ENCODE results near the gene SMIM26. TPM values are rescaled to one million over a fixed set of nuclear protein-coding genes. Genes with fewer than 3 reads are reported as not detected.

SMIM26 gene
- total and polyA plus RNA-seq, 9 of the 15 experiments (the other 6 are each of a cell fraction or from before 2014, with no cell fraction given) = 46.9 to 186 (median 86.5) TPM

GRCh38 chr20:18524646-18525045, 42.6 kb upstream of the SMIM26 start:
- intact Hi-C loops (cut with micrococcal nuclease) (no loop called here), in situ Hi-C loops (cut with MboI) (no loop called here)
- H4K20me1 ChIP-seq (replicated peaks; ENCODE audit: control insufficient read depth, insufficient read depth, low read length) = no peaks in the 10 kb centered on the region
- ATAC-seq (no peak), FAIRE-seq (no peak), DNase-seq (ENCODE audit: extremely low read depth in 1 of 4, low spot score in 3 of 4) (no peak)
- H3K4me3 ChIP-seq = no peak overlapping the region
- 100% methylated on average over 1 of the region's 1 CpG for WGBS (ENCODE audit: insufficient coverage, low coverage, missing lambda C conversion rate)
- no peak overlapping the region for H2AFZ ChIP-seq (ENCODE audit: low read depth, low read length)
- H3K27me3 ChIP-seq (ENCODE audit: control insufficient read depth in 2 of 2, insufficient read depth in 2 of 2, low read length in 2 of 2) = no peaks in the 10 kb centered on the region
- ChIA-PET CTCF (ENCODE audit: low intra/inter-chr PET ratio) (no interaction called here), POLR2A (interaction anchor here (0.7 kb wide), 1 partner anchor 9 kb away, joined by 3 read pairs; no protein-coding TSS in a partner anchor)
- H3K79me2 ChIP-seq (ENCODE audit: control insufficient read depth, insufficient read depth, low read length) = no peaks in the 10 kb centered on the region
- peaks cover 48% of the 10 kb centered on the region for H3K36me3 ChIP-seq (ENCODE audit: control insufficient read depth, insufficient read depth, low read length)
- H3K9me1 ChIP-seq (ENCODE audit: control insufficient read depth, insufficient read depth, low read length) = no peaks in the 10 kb centered on the region
- H3K9ac ChIP-seq (ENCODE audit: insufficient read depth in 1 of 2, low read depth in 2 of 2, low read length in 2 of 2) = no peak overlapping the region
- no TSS peak for BruUV-seq (replicated peaks)
- no peaks in the 10 kb centered on the region for H3K4me1 ChIP-seq (replicated peaks in 1 of 2; ENCODE audit: control insufficient read depth in 2 of 2, insufficient read depth in 2 of 2, low read length in 2 of 2)
- TF ChIP-seq HCFC1 (IDR thresholded peaks at IDR 0.05; ENCODE audit: low read depth, low read length) (no peak), SNRNP70 (optimal IDR thresholded peaks at IDR 0.05; ENCODE audit: low read depth, low read length) (no peak), CBX8 (IDR thresholded peaks at IDR 0.05; ENCODE audit: borderline replicate concordance, extremely low read depth, low read depth, low read length, poor library complexity, severe bottlenecking) (no peak), HSF4 (CRISPR knock-in tag; IDR thresholded peaks at IDR 0.05; ENCODE audit: borderline replicate concordance) (no peak), TFAP4 (CRISPR knock-in tag; IDR thresholded peaks at IDR 0.05; ENCODE audit: borderline replicate concordance) (no peak), CREM (IDR thresholded peaks at IDR 0.05; ENCODE audit: low read depth) (no peak), ZNF311 (CRISPR knock-in tag; IDR thresholded peaks at IDR 0.05) (no peak), THRA (IDR thresholded peaks at IDR 0.05) (no peak), EHMT2 (IDR thresholded peaks at IDR 0.05) (no peak), IRF1 (CRISPR knock-in tag; IDR thresholded peaks at IDR 0.05; ENCODE audit: borderline replicate concordance) (no peak), ETV1 (tag; conservative IDR thresholded peaks at IDR 0.05; ENCODE audit: low read depth) (no peak), ZNF316 (IDR thresholded peaks at IDR 0.05) (no peak), NFE2L1 (tag; IDR thresholded peaks at IDR 0.05; ENCODE audit: borderline replicate concordance, low read depth) (no peak), NBN (IDR thresholded peaks at IDR 0.05; ENCODE audit: low read depth) (no peak), KDM2B (CRISPR knock-in tag; IDR thresholded peaks at IDR 0.05) (no peak), ADNP (tag; IDR thresholded peaks at IDR 0.05) (no peak), POLR3A (IDR thresholded peaks at IDR 0.05; ENCODE audit: borderline replicate concordance, extremely low read depth, insufficient read depth, insufficient read length) (no peak)
- no peaks in the 10 kb centered on the region for H3K9me3 ChIP-seq (replicated peaks; ENCODE audit: control insufficient read depth, insufficient read depth, low read depth, low read length)
- no peak overlapping the region for H3K4me2 ChIP-seq (ENCODE audit: insufficient read depth, low read length)
- no peak overlapping the region for H3K27ac ChIP-seq (ENCODE audit: extremely low read depth, low read depth, low read length)
